Prostate gland (tissue), 2 donors: ENCODE results near the gene NOB1.
"Not testable (repeated sequence)": the region's sequence is repeated elsewhere in the genome, so short reads cannot be mapped to it uniquely, and the experiment has no call there.

Experiments used
- CTCF ChIP-seq, 4 experiments: fragments of 200-600 bp in 2 of 4; fragments of 450-650 bp in 2 of 4; sonication (generic) in 2 of 4; IDR thresholded peaks; 1 replicate in 3 of 4; 2 replicates in 1 of 4; pipeline ENCODE4 v1.5.1; 2016 to 2019; ENCODE audit warnings: antibody characterized with exemption in 4 of 4, mild to moderate bottlenecking in 2 of 4, moderate library complexity in 2 of 4
- POLR2A ChIP-seq: fragments of 450-650 bp; IDR thresholded peaks from one replicate; pipeline ENCODE4 v1.6.1; 2016; ENCODE audit warnings: antibody characterized with exemption, mild to moderate bottlenecking

- not testable (repeated sequence) for TF ChIP-seq CTCF (IDR thresholded peaks at IDR 0.05); POLR2A
These were observed 25.7 kb downstream of the NOB1 start for GRCh38 chr16:69729030-69729429.
